Heart left ventricle (tissue), 13 donors: ENCODE data around the gene SLC9C2.
"Not testable (repeated sequence)": the region's sequence is repeated elsewhere in the genome, so short reads cannot be mapped to it uniquely, and the experiment has no call there.

Experiments
- CTCF ChIP-seq, 12 donors: fragments of 200-600 bp; sonication (generic) in 4 of 12; IDR thresholded peaks; one replicate each; pipeline versions ENCODE4 v1.5.0 to v1.8.0; 2018 to 2022; ENCODE audit warnings: antibody characterized with exemption in 12 of 12, mild to moderate bottlenecking in 5 of 12
- POLR2A ChIP-seq, 2 donors: fragments of 450-650 bp; IDR thresholded peaks; one replicate each; pipeline ENCODE4 v1.6.1; 2017; ENCODE audit warnings: antibody characterized with exemption in 2 of 2, mild to moderate bottlenecking in 2 of 2, moderate library complexity in 2 of 2
- donor health status: ischemic (EF 13 %, LVEDD 7.1; RV severe dilation, severe dysfunction).
- donor health status: DM: no; HTN: yes; CAD: no.
- donor health status: DM: no; HTN: no; CAD: no.
- donor health status: ischemic (EF 25% LVEDD 6.9; RV normal size, moderate dysfunction).
- donor health status: ischemic (EF 25% LVEDD 5.7; RV mildly dilated, moderate dysfunction).
- donor health status: ischemic (EF 35%, LVEDD 5.7; RV mildly dilated, moderate dysfunction).
- donor health status: nonischemic (EF 11% LVEDD 7.7; RV severe dilation, severe dysfunction).
- donor health status: DM: yes; HTN: yes; CAD: no.
- donor health status: PGD.
- donor health status: ischemic (EF 29% LVEDD 5.4; RV normal size, mild dysfunction).
- donor health status: nonischemic (EF 23%, LVEDD 6.1; RV moderate dilation, normal function).

GRCh38 chr1:173493125-173493524, 109.7 kb downstream of the SLC9C2 start:
- TF ChIP-seq POLR2A, CTCF (IDR thresholded peaks at IDR 0.05): not testable (repeated sequence)
